Ascending aorta (tissue), 2 donors: ENCODE measurements around the gene ANTKMT. TPM values are rescaled to one million over a fixed set of nuclear protein-coding genes. Genes with fewer than 3 reads are reported as not detected.
"Not testable (repeated sequence)": the region's sequence is repeated elsewhere in the genome, so short reads cannot be mapped to it uniquely, and the experiment has no call there.

Source experiments
- DNase-seq, 2 donors: peaks; one replicate each; pipeline ENCODE4 v3.0.0-alpha.2; 2019; ENCODE audit warnings: low spot score in 2 of 2
- H3K27ac ChIP-seq, 2 donors: fragments of 200-600 bp; sonication (generic); one replicate each; pipeline ENCODE4 v1.5.1; 2016 to 2017; ENCODE audit warnings: mild to moderate bottlenecking in 1 of 2
- H3K27me3 ChIP-seq: fragments of 200-600 bp; sonication (generic); one replicate; pipeline ENCODE4 v1.5.1; 2017
- H3K36me3 ChIP-seq, 2 donors: fragments of 200-600 bp; sonication (generic); one replicate each; pipeline ENCODE4 v1.5.1; 2016
- H3K4me1 ChIP-seq, 2 donors: fragments of 200-600 bp; sonication (generic); one replicate each; pipeline ENCODE4 v1.5.1; 2016 to 2017; ENCODE audit warnings: mild to moderate bottlenecking in 1 of 2
- H3K4me3 ChIP-seq, 2 donors: fragments of 200-600 bp; sonication (generic); one replicate each; pipeline ENCODE4 v1.5.1; 2016 to 2017; ENCODE audit warnings: mild to moderate bottlenecking in 1 of 2
- H3K9me3 ChIP-seq, 2 donors: fragments of 200-600 bp; sonication (generic); one replicate each; pipeline ENCODE4 v1.5.1; 2016
- intact Hi-C: fragments of 100-400 bp; cut with DNase I; formaldehyde crosslinking; loops from one replicate; pipeline ENCODE4 v1.15.1; 2023
- total RNA-seq: library from RNA; depleted of rRNA; stranded (reverse); fragments of >200 nt; gene quantifications from one replicate; pipeline ENCODE4 v1.1.0, GENCODE V29; 2016
- TF ChIP-seq, protein P1 (sequence below), 3 experiments: fragments of 200-600 bp in 2 of 3; fragments of 450-650 bp in 1 of 3; sonication (generic) in 2 of 3; IDR thresholded peaks; one replicate each; pipeline ENCODE4 v1.5.1; 2016 to 2019; ENCODE audit warnings: antibody characterized with exemption in 3 of 3, mild to moderate bottlenecking in 1 of 3, moderate library complexity in 1 of 3

The ANTKMT gene
- total RNA-seq, 1 donor from 2014 or later, result 105 TPM

DNA sequence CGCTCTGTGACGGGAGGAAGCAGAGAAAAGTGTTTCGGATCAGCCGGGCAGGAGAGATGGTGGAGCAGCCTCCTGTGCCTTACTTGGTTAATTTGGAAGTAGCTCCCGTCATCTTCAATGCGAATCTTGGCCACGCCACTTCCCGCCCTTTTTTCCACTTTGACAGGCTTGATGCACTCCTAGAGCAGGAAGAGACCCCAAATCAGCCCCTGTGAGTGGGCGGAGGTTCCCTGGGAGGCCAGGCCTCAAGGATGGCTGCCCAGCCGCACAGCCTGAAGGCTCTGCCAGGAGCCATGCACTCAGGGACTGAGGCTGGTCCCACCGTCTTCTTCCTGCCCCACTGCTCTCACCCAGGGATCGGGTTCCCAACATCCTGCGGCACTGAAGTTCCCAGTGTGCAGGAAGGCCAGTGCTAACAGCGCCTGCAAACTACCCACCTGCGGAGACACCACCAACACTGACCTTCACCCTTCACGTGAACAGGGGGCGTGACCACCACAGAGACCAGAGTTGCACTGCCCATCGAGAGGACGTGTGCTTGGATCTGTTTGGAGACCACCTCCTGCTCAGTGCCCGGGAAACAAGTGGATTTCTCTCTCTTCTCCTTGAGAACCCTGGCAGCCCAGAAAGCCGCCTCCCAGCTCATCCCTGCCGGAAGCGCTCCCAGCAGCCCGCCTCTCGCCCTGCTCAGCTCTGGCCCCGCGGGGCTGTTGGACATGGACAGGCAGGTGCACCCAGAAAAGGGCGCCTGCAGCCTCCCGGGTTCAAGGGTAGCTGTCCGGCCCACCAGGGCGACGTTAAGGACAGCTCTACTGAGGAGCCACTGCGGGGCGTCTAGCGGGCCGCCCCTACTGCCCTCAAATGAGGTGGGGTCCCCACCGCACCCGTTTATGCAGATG lies 18.9 kb downstream of the ANTKMT start:
- Histone ChIP-seq H3K4me1 (peaks cover 4 to 17% of the 10 kb centered on the region in 2 donors), H3K4me3 (peak overlapping the region; percentile 79 to 90), H3K36me3 (peaks cover 20 to 33% of the 10 kb centered on the region in 2 donors), H3K27me3 (no peaks in the 10 kb centered on the region), H3K9me3 (no peaks in the 10 kb centered on the region), H3K27ac (no peak overlapping the region)
- intact Hi-C loops, result loop anchor here (2.0 kb wide), 2 partner anchors 25 to 49 kb away; partner anchors contain the start of genes CHTF18, METRN and RPUSD1
- DNase-seq, result no peak
- TF ChIP-seq, protein P1, sequence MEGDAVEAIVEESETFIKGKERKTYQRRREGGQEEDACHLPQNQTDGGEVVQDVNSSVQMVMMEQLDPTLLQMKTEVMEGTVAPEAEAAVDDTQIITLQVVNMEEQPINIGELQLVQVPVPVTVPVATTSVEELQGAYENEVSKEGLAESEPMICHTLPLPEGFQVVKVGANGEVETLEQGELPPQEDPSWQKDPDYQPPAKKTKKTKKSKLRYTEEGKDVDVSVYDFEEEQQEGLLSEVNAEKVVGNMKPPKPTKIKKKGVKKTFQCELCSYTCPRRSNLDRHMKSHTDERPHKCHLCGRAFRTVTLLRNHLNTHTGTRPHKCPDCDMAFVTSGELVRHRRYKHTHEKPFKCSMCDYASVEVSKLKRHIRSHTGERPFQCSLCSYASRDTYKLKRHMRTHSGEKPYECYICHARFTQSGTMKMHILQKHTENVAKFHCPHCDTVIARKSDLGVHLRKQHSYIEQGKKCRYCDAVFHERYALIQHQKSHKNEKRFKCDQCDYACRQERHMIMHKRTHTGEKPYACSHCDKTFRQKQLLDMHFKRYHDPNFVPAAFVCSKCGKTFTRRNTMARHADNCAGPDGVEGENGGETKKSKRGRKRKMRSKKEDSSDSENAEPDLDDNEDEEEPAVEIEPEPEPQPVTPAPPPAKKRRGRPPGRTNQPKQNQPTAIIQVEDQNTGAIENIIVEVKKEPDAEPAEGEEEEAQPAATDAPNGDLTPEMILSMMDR (IDR thresholded peaks at IDR 0.05), result no peak

DNA sequence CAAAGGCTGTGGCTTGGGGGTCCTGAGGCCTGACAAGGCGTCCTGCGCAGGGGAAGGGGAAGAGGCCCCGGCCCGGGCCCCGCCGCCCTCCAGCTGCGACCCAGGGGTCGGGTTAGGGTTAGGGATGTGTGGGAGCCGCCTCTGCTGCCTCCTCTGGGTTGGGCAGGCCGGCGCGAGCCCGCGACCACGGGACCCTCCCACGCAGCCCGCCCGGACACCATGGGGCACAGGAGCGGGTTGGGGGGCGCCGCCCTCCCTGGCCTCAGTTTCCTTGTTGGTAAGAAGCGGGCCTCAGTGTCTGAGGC lies 19.5 kb downstream of the ANTKMT start:
- Histone ChIP-seq H3K36me3 (peaks cover 16 to 27% of the 10 kb centered on the region in 2 donors), H3K27me3 (no peaks in the 10 kb centered on the region), H3K9me3 (no peaks in the 10 kb centered on the region), H3K4me1 (peaks cover 4 to 17% of the 10 kb centered on the region in 2 donors), H3K4me3 (peak overlapping the region; percentile 79 to 90), H3K27ac (peak overlapping the region; percentile 39 to 46)
- TF ChIP-seq, protein P1 (IDR thresholded peaks at IDR 0.05), result no peak
- DNase-seq, result no peak
- intact Hi-C loops, result loop anchor here (2.0 kb wide), 2 partner anchors 26 to 48 kb away; partner anchors contain the start of genes CHTF18, METRN and RPUSD1

DNA sequence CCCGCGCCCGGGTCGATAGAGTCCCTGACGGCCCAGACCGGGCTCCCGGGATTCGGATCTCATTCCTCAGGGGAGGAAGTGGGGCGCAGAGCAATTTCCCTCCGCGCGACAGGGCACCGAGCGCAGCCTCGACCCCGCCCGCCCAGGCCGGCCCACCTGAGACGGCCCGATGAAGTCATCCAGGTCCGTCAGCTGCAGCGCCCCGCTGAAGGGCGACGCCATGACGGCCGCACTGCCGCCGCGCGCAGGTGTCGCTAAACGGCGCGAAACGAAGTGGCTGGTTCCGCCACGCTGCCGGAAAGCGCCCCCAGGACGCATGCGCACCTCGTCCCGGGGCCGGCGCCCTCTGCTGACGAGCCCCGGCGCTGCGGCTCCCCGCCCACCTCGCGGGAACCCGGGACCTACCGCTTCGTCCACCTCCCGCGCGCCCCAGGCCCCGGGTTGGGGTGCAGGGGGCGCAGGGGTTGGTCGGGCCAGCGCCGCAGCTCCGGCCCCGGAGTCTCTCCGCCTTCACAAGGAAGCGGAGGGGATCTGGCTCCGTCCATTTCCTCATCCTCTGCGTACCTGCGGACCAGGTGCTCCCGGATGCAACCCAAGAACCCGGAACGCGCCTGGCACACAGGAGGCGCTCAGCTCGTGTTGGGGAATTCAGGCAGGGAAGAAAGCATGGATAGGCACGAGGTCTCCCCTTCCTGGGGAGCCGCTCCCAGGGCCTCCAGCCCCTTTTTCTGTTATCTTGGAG lies 20.0 kb downstream of the ANTKMT start, which contains the start of gene CIAO3:
Gene CIAO3 (minus strand): TSS at position 234 of the 742 bp plus-strand sequence. CDS start 12 bp downstream, at position 222.
- H3K27me3 ChIP-seq, result no peaks in the 10 kb centered on the region
- TF ChIP-seq, protein P1 (IDR thresholded peaks at IDR 0.05), result peak; percentile 91 to 98 (median 93)
- no peaks in the 10 kb centered on the region for H3K9me3 ChIP-seq
- intact Hi-C loops, result loop anchor here (2.0 kb wide), 2 partner anchors 26 to 48 kb away; partner anchors contain the start of genes CHTF18, METRN and RPUSD1
- peaks cover 4 to 17% of the 10 kb centered on the region in 2 donors for H3K4me1 ChIP-seq
- H3K4me3 ChIP-seq, result peak within 1 kb of the TSS; percentile 79 to 90
- peaks cover 10 to 22% of the 10 kb centered on the region in 2 donors for H3K36me3 ChIP-seq
- peak within 1 kb of the TSS; percentile 39 to 46 for H3K27ac ChIP-seq
- DNase-seq, result peak; percentile 53 to 91

DNA sequence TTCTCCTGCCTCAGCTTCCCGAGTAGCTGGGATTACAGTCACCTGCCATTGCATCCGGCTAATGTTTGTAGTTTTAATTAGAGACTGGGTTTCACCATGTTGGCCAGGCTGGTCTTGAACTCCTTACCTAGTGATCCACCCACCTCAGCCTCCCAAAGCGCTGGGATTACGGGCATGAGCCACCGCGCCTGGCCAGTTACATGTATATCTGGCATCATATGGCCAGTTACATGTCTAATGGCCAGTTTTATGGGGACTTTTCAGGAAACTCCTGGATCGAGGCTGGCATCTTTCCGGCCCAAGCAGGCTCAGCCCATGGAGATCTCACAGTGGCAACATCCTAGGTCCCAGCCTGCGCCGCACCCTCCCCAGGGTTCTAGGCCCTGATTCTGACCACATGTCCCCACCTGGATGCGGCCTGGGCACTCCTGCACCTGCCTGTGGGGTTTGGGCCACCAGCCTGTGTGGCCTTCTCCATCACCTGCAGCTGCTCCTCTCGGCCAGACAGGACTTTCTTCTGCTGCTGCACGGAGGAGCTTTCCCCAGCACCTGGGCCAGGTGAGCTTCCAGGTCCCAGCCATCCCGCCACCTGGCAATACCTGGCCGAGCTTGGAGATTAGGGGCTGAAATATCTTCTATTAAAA lies 21.2 kb downstream of the ANTKMT start:
- H3K4me1 ChIP-seq, result peaks cover 4 to 17% of the 10 kb centered on the region in 2 donors
- H3K4me3 ChIP-seq, result no peak overlapping the region
- no peak overlapping the region for H3K27ac ChIP-seq
- no peak for DNase-seq
- intact Hi-C loops, result loop anchor here (2.0 kb wide), 2 partner anchors 27 to 47 kb away; partner anchors contain the start of genes CHTF18, METRN and RPUSD1
- TF ChIP-seq, protein P1 (IDR thresholded peaks at IDR 0.05), result no peak
- no peaks in the 10 kb centered on the region for H3K9me3 ChIP-seq
- no peaks in the 10 kb centered on the region for H3K27me3 ChIP-seq
- H3K36me3 ChIP-seq, result peaks cover under 1 to 10% of the 10 kb centered on the region in 2 donors

DNA sequence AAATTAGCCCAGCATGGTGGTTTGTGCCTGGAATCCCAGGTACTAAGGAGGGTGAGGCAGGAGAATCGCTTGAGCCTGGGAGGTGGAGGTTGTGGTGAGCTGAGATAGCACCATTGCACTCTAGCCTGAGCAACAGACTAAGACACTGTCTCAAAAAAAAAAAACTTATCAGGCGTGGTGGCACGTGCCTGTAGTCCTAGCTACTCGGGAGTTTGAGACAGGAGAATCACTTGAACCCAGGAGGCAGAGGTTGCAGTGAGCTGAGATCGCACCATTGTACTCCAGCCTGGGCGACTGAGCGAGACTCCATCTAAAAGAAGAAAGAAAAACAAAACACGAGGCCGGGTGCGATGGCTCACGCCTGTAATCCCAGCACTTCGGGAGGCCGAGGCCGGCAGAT lies 21.9 kb downstream of the ANTKMT start:
- H3K4me3 ChIP-seq, DNase-seq, intact Hi-C loops, H3K27me3 ChIP-seq, H3K27ac ChIP-seq, H3K9me3 ChIP-seq, H3K36me3 ChIP-seq: not testable (repeated sequence)
- H3K4me1 ChIP-seq, result peaks cover 4 to 17% of the 10 kb centered on the region in 2 donors
